MM.1S (cell line): ENCODE data around the gene MTHFD2.

ENCODE experiments used
- DNase-seq: peaks from one replicate; pipeline ENCODE4 v3.0.0-alpha.2; 2015
- H2AFZ ChIP-seq: fragments of 300-600 bp; sonication (generic); 2 replicates; pipeline ENCODE4 v1.6.0; 2016; ENCODE audit warnings: antibody characterized with exemption, low read length
- H3F3A ChIP-seq: fragments of 300-600 bp; sonication (generic); 2 replicates; pipeline ENCODE4 v1.6.1; 2016; ENCODE audit warnings: mild to moderate bottlenecking, antibody characterized with exemption, low read length, moderate library complexity, mixed read lengths; ENCODE audit not compliant: insufficient read depth
- H3K27ac ChIP-seq: fragments of 300-600 bp; sonication (generic); 2 replicates; pipeline ENCODE4 v1.5.1; 2016; ENCODE audit warnings: mild to moderate bottlenecking, low read length
- H3K27me3 ChIP-seq: fragments of 300-600 bp; sonication (generic); replicated peaks from 2 replicates; pipeline ENCODE4 v1.6.0; 2016; ENCODE audit warnings: low read length; ENCODE audit not compliant: insufficient read depth
- H3K36me3 ChIP-seq: fragments of 300-600 bp; sonication (generic); replicated peaks from 2 replicates; pipeline ENCODE4 v1.6.1; 2016; ENCODE audit warnings: mild to moderate bottlenecking, low read length, mixed read lengths; ENCODE audit not compliant: insufficient read depth
- H3K4me1 ChIP-seq: fragments of 300-600 bp; sonication (generic); 2 replicates; pipeline ENCODE4 v1.6.1; 2016; ENCODE audit warnings: low read length, mixed read lengths
- H3K4me2 ChIP-seq: fragments of 300-600 bp; sonication (generic); 2 replicates; pipeline ENCODE4 v1.6.0; 2016; ENCODE audit warnings: low read depth, low read length
- H3K4me3 ChIP-seq: fragments of 300-600 bp; sonication (generic); 2 replicates; pipeline ENCODE4 v1.5.1; 2016; ENCODE audit warnings: low read length, mixed read lengths
- H3K79me2 ChIP-seq: fragments of 300-600 bp; sonication (generic); 2 replicates; pipeline ENCODE4 v1.6.1; 2016; ENCODE audit warnings: mixed run types, low read length, mixed read lengths
- H3K9ac ChIP-seq: fragments of 300-600 bp; sonication (generic); 2 replicates; pipeline ENCODE4 v1.6.1; 2016; ENCODE audit warnings: low read length, mixed read lengths
- H3K9me2 ChIP-seq: fragments of 300-600 bp; sonication (generic); replicated peaks from 2 replicates; pipeline ENCODE4 v1.6.1; 2016; ENCODE audit warnings: mild to moderate bottlenecking, low read length, mixed read lengths; ENCODE audit not compliant: insufficient read depth
- H3K9me3 ChIP-seq: fragments of 300-600 bp; sonication (generic); replicated peaks from 2 replicates; pipeline ENCODE4 v1.6.1; 2016; ENCODE audit warnings: mild to moderate bottlenecking, low read length, mixed read lengths; ENCODE audit not compliant: insufficient read depth
- H4K20me1 ChIP-seq: fragments of 300-600 bp; sonication (generic); 2 replicates; pipeline ENCODE4 v1.6.1; 2016; ENCODE audit warnings: mild to moderate bottlenecking, low read length, moderate library complexity, mixed read lengths; ENCODE audit not compliant: insufficient read depth
- CTCF ChIP-seq: fragments of 300-600 bp; sonication (generic); IDR thresholded peaks from 2 replicates; pipeline ENCODE4 v1.5.1; 2016; ENCODE audit warnings: antibody characterized with exemption, low read length, mixed read lengths
- EZH2 ChIP-seq: fragments of 300-600 bp; sonication (generic); optimal IDR thresholded peaks from 2 replicates; pipeline ENCODE3; 2017; ENCODE audit warnings: low read depth, mild to moderate bottlenecking, antibody characterized with exemption, low read length, mixed read lengths
- EZH2phosphoT487 ChIP-seq: fragments of 300-600 bp; sonication (generic); IDR thresholded peaks from 2 replicates; pipeline ENCODE4 v1.6.1; 2018; ENCODE audit warnings: antibody characterized with exemption, low read length

MTHFD2 gene

GRCh38 chr2:74223941-74224770 is 25.7 kb downstream of the MTHFD2 start:
- H3K4me3 ChIP-seq = no peak overlapping the region
- H3K9ac ChIP-seq = no peak overlapping the region
- no peaks in the 10 kb centered on the region for H3K79me2 ChIP-seq
- H3K4me1 ChIP-seq = no peaks in the 10 kb centered on the region
- H3K27me3 ChIP-seq = no peaks in the 10 kb centered on the region
- H3K36me3 ChIP-seq = no peaks in the 10 kb centered on the region
- no peaks in the 10 kb centered on the region for H3K9me2 ChIP-seq
- TF ChIP-seq EZH2 (no peak), EZH2phosphoT487 (no peak), CTCF (no peak)
- no peaks in the 10 kb centered on the region; the same call in 1 of the 2 replicates for H3F3A ChIP-seq
- no peaks in the 10 kb centered on the region for H4K20me1 ChIP-seq
- no peak overlapping the region for H2AFZ ChIP-seq
- H3K4me2 ChIP-seq = no peak overlapping the region
- H3K27ac ChIP-seq = no peak overlapping the region
- no peaks in the 10 kb centered on the region for H3K9me3 ChIP-seq
- DNase-seq = no peak

- no peaks in the 10 kb centered on the region for H3K4me1 ChIP-seq
- H3K79me2 ChIP-seq = no peaks in the 10 kb centered on the region
- no peaks in the 10 kb centered on the region for H3K27me3 ChIP-seq
- no peaks in the 10 kb centered on the region for H3K36me3 ChIP-seq
- no peak overlapping the region for H2AFZ ChIP-seq
- H3K4me3 ChIP-seq = no peak overlapping the region
- no peaks in the 10 kb centered on the region for H4K20me1 ChIP-seq
- H3F3A ChIP-seq = no peaks in the 10 kb centered on the region; the same call in 1 of the 2 replicates
- DNase-seq = no peak
- H3K9ac ChIP-seq = no peak overlapping the region
- no peak overlapping the region for H3K4me2 ChIP-seq
- no peak for TF ChIP-seq EZH2
- no peak for TF ChIP-seq EZH2phosphoT487
- no peak for TF ChIP-seq CTCF
- H3K9me3 ChIP-seq = no peaks in the 10 kb centered on the region
- no peaks in the 10 kb centered on the region for H3K9me2 ChIP-seq
- no peak overlapping the region for H3K27ac ChIP-seq
Observed at GRCh38 chr2:74225698-74226459, 27.5 kb downstream of the MTHFD2 start.

GRCh38 chr2:74226648-74227213 is 28.3 kb downstream of the MTHFD2 start:
- Histone ChIP-seq H3K27ac (no peak overlapping the region), H3K4me3 (no peak overlapping the region), H3K36me3 (no peaks in the 10 kb centered on the region), H3K4me2 (no peak overlapping the region), H3K27me3 (no peaks in the 10 kb centered on the region), H3K9me3 (no peaks in the 10 kb centered on the region), H3K9me2 (no peaks in the 10 kb centered on the region), H4K20me1 (no peaks in the 10 kb centered on the region), H3K9ac (no peak overlapping the region), H2AFZ (no peak overlapping the region), H3F3A (no peaks in the 10 kb centered on the region; the same call in 1 of the 2 replicates), H3K4me1 (no peaks in the 10 kb centered on the region), H3K79me2 (no peaks in the 10 kb centered on the region)
- TF ChIP-seq EZH2 (no peak), EZH2phosphoT487 (no peak), CTCF (no peak)
- no peak for DNase-seq
